ENCODE results near the gene TANK. TPM values are rescaled to one million over a fixed set of nuclear protein-coding genes. Genes with fewer than 3 reads are reported as not detected.

TANK gene
- total and polyA plus RNA-seq, 2 of the 8 experiments (the other 6 are each of a cell fraction or from before 2014, with no cell fraction given): 7.0 to 26.1 TPM

- TF ChIP-seq PHF8 (conservative IDR thresholded peaks at IDR 0.05; ENCODE audit: low read depth, low read length): no peak
- TF ChIP-seq EZH2 (IDR thresholded peaks at IDR 0.05; ENCODE audit: low read depth, low read length, severe bottlenecking): no peak
- TF ChIP-seq BCL11A (IDR thresholded peaks at IDR 0.05; ENCODE audit: low read depth in 2 of 2, low read length in 2 of 2): no peak
- TF ChIP-seq CEBPB (IDR thresholded peaks at IDR 0.05; ENCODE audit: low read depth, low read length): no peak
- no peak for DNase-seq (ENCODE audit: low read depth in 1 of 2, low spot score in 2 of 2)
- no peak overlapping the region for H3K27ac ChIP-seq (ENCODE audit: low read depth, low read length)
- H2BK20ac ChIP-seq (ENCODE audit: low read length): no peak overlapping the region
- no peak for FAIRE-seq
- H3K9me3 ChIP-seq (ENCODE audit: insufficient read depth in 2 of 2, low read depth in 1 of 2, low read length in 1 of 2): no peaks in the 10 kb centered on the region
- H3K36me3 ChIP-seq (ENCODE audit: control insufficient read depth in 2 of 4, insufficient read depth in 4 of 4, low read length in 3 of 4): peaks cover 0 to 8% (median 2%) of the 10 kb centered on the region in 4 experiments; a peak in 3 of 8 replicates
- H2BK12ac ChIP-seq (ENCODE audit: low read depth, low read length): no peak overlapping the region
- POLR2A ChIA-PET (ENCODE audit: partially characterized antibody): interaction anchor here (1.4 kb wide), 1 partner anchor 37 kb away, joined by 3 read pairs; no protein-coding TSS in a partner anchor
- no peaks in the 10 kb centered on the region for H3K23me2 ChIP-seq (ENCODE audit: low read depth, low read length)
- CTCF ChIA-PET (ENCODE audit: partially characterized antibody): interaction anchor here (0.6 kb wide), 1 partner anchor 866 kb away, joined by 3 read pairs; no protein-coding TSS in a partner anchor
- H3K79me2 ChIP-seq (ENCODE audit: control insufficient read depth in 1 of 2, insufficient read depth in 2 of 2, low read length in 2 of 2): no peaks in the 10 kb centered on the region
- no peak overlapping the region for H2AFZ ChIP-seq (ENCODE audit: low read length)
- no peak overlapping the region for H4K5ac ChIP-seq (ENCODE audit: insufficient read length, low read depth, low read length)
- peak overlapping the region in 1 of 4 experiments; percentile 34; a peak in 1 of 7 replicates for H3K9ac ChIP-seq (replicated peaks in 1 of 4; ENCODE audit: extremely low read depth in 1 of 4, low read depth in 3 of 4, low read length in 3 of 4)
- WGBS, 2 experiments (ENCODE audit: extremely low coverage in 1 of 2, insufficient coverage in 1 of 2, insufficient read length in 1 of 2, insufficient replicate concordance in 2 of 2, low coverage in 1 of 2, low lambda C conversion rate in 2 of 2, missing lambda C conversion rate in 1 of 2): 78% methylated on average over 1 of the region's 1 CpG; no CpG with 5 or more reads in 1 of the 2 experiments
- H3K14ac ChIP-seq (ENCODE audit: insufficient read length): no peak overlapping the region
- no peaks in the 10 kb centered on the region for H3K4me1 ChIP-seq (replicated peaks in 1 of 4; ENCODE audit: control insufficient read depth in 3 of 4, insufficient read depth in 4 of 4, low read length in 3 of 4)
- H3K56ac ChIP-seq (replicated peaks; ENCODE audit: insufficient read length, low read depth, low read length): no peak overlapping the region
- H3K4me3 ChIP-seq (ENCODE audit: extremely low read depth in 1 of 4, insufficient read depth in 2 of 4, low read depth in 3 of 4, low read length in 4 of 4): no peak overlapping the region
- H3K79me1 ChIP-seq (ENCODE audit: low read depth, low read length): no peaks in the 10 kb centered on the region
- no peak overlapping the region for H2AK5ac ChIP-seq (ENCODE audit: low read depth, low read length)
- H2BK15ac ChIP-seq (ENCODE audit: low read length): no peak overlapping the region
- no peak overlapping the region for H4K8ac ChIP-seq (ENCODE audit: extremely low read depth, insufficient read depth, low read length)
- H3K18ac ChIP-seq (ENCODE audit: extremely low read depth, low read length): no peak overlapping the region
- no peak overlapping the region for H3K4ac ChIP-seq (replicated peaks; ENCODE audit: insufficient read length, low read depth, low read length)
- H2BK5ac ChIP-seq (ENCODE audit: low read depth, low read length): no peak overlapping the region
- H3K23ac ChIP-seq (ENCODE audit: insufficient read length): no peak overlapping the region
- no peak overlapping the region for H2BK120ac ChIP-seq (replicated peaks; ENCODE audit: low read depth, low read length)
- no peaks in the 10 kb centered on the region for H4K20me1 ChIP-seq (replicated peaks in 1 of 2; ENCODE audit: control insufficient read depth in 1 of 2, insufficient read depth in 2 of 2, low read length in 2 of 2)
- no peaks in the 10 kb centered on the region for H3K27me3 ChIP-seq (replicated peaks in 1 of 4; ENCODE audit: control insufficient read depth in 3 of 4, extremely low read depth in 1 of 4, insufficient read depth in 3 of 4, low read length in 3 of 4)
- H4K91ac ChIP-seq (replicated peaks; ENCODE audit: insufficient read length, low read length): no peak overlapping the region
- H3K4me2 ChIP-seq (ENCODE audit: insufficient read depth in 1 of 2, low read depth in 2 of 2, low read length in 2 of 2): no peak overlapping the region
Measured at GRCh38 chr2:161206471-161207032, 46.3 kb downstream of the TANK start.

All from H1 (cell line).